ENCODE data around the gene PIM1.
A peak's percentile ranks its signal among the peaks of the same experiment; 100 is the strongest.

PIM1 gene

GRCh38 chr6:37169496-37170272 is at the start of gene PIM1:
Gene PIM1 (plus strand): TSS chr6:37170152. CDS start chr6:37170576, 424 bp downstream.
- H3K27me3 Mint-ChIP-seq (ENCODE audit: low read depth, poor library complexity), result peaks cover 11% of the 10 kb centered on the region
- H3K4me1 Mint-ChIP-seq, result peaks cover 44% of the 10 kb centered on the region
- DNase-seq, result peak; percentile 100
- peak within 1 kb of the TSS; percentile 92 for H3K4me3 Mint-ChIP-seq
- TF ChIP-seq CTCF (IDR thresholded peaks at IDR 0.05), result no peak
- H3K27ac Mint-ChIP-seq, result peak within 1 kb of the TSS; percentile 98
- H3K9me3 Mint-ChIP-seq, result no peaks in the 10 kb centered on the region
- peaks cover 18% of the 10 kb centered on the region for H3K36me3 Mint-ChIP-seq (ENCODE audit: low read depth)

- no peak overlapping the region for H3K27ac Mint-ChIP-seq
- H3K4me3 Mint-ChIP-seq, result no peak overlapping the region
- no peaks in the 10 kb centered on the region for H3K9me3 Mint-ChIP-seq
- H3K36me3 Mint-ChIP-seq (ENCODE audit: low read depth), result no peaks in the 10 kb centered on the region
- no peak for DNase-seq
- no peaks in the 10 kb centered on the region for H3K27me3 Mint-ChIP-seq (ENCODE audit: low read depth, poor library complexity)
- H3K4me1 Mint-ChIP-seq, result peaks cover 50% of the 10 kb centered on the region
- TF ChIP-seq CTCF (IDR thresholded peaks at IDR 0.05), result no peak
Measured at GRCh38 chr6:37121556-37121955, 48.4 kb upstream of the PIM1 start.

- Mint-ChIP-seq H3K27ac (peak overlapping the region; percentile 13), H3K9me3 (no peaks in the 10 kb centered on the region), H3K4me3 (no peak overlapping the region), H3K4me1 (peaks cover 60% of the 10 kb centered on the region), H3K36me3 (ENCODE audit: low read depth) (no peaks in the 10 kb centered on the region), H3K27me3 (ENCODE audit: low read depth, poor library complexity) (no peaks in the 10 kb centered on the region)
- TF ChIP-seq CTCF (IDR thresholded peaks at IDR 0.05), result no peak
- no peak for DNase-seq
Measured at GRCh38 chr6:37122861-37123260, 47.1 kb upstream of the PIM1 start.

GRCh38 chr6:37123957-37124729 is 45.8 kb upstream of the PIM1 start:
- TF ChIP-seq CTCF (IDR thresholded peaks at IDR 0.05), result no peak
- DNase-seq, result no peak
- Mint-ChIP-seq H3K27ac (peak overlapping the region; percentile 66), H3K36me3 (ENCODE audit: low read depth) (no peaks in the 10 kb centered on the region), H3K4me3 (no peak overlapping the region), H3K4me1 (peaks cover 69% of the 10 kb centered on the region), H3K27me3 (ENCODE audit: low read depth, poor library complexity) (peaks cover 4% of the 10 kb centered on the region), H3K9me3 (no peaks in the 10 kb centered on the region)

- TF ChIP-seq CTCF (IDR thresholded peaks at IDR 0.05), result no peak
- H3K4me1 Mint-ChIP-seq, result peaks cover 75% of the 10 kb centered on the region
- H3K9me3 Mint-ChIP-seq, result no peaks in the 10 kb centered on the region
- peak; percentile 72 for DNase-seq
- H3K27ac Mint-ChIP-seq, result peak overlapping the region; percentile 97
- no peaks in the 10 kb centered on the region for H3K36me3 Mint-ChIP-seq (ENCODE audit: low read depth)
- H3K4me3 Mint-ChIP-seq, result peak overlapping the region; percentile 69
- peaks cover 4% of the 10 kb centered on the region for H3K27me3 Mint-ChIP-seq (ENCODE audit: low read depth, poor library complexity)
Measured at GRCh38 chr6:37125774-37126492, 44.0 kb upstream of the PIM1 start.

Measured in nephron progenitor cell (in vitro differentiated cells).